HCT116 (cell line): Measurements from ENCODE around the gene IPCEF1. TPM values are rescaled to one million over a fixed set of nuclear protein-coding genes. Genes with fewer than 3 reads are reported as not detected.

Source experiments
- ATAC-seq: fragments of 200-7000 bp; cut with Tn5 transposase; 2 replicates; pipeline ENCODE4 v1.9.1; 2020; ENCODE audit warnings: mild to moderate bottlenecking, moderate library complexity
- BruUV-seq: library from RNA; stranded (reverse); fragments of 400-500 nt; replicated peaks from 2 replicates; lab custom pipeline; 2021; lab: Mats Ljungman, UMichigan
- CTCF ChIA-PET: fragments of 300-600 bp; sonication (Branson Sonifier 250); formaldehyde crosslinking; loops from one replicate; lab custom pipeline; 2021; ENCODE audit warnings: antibody characterized with exemption; lab: Charles Lee
- POLR2A ChIA-PET: fragments of 300-600, 350-600 bp; sonication (Branson Sonifier 250); formaldehyde crosslinking; loops from one replicate; lab custom pipeline; 2021; ENCODE audit warnings: antibody characterized with exemption; lab: Charles Lee
- RAD21 ChIA-PET, 2 experiments: fragments of 300-600 bp; sonication (Branson Sonifier 250); formaldehyde crosslinking; loops; one replicate each; lab custom pipeline; 2023; ENCODE audit warnings: low total read pairs in 2 of 2; ENCODE audit not compliant: uncharacterized antibody in 2 of 2, unreplicated experiment in 2 of 2, low non-redundant PET in 1 of 2; lab: Charles Lee
- DNase-seq: peaks from one replicate; pipeline ENCODE4 v3.0.0-alpha.2; 2010; ENCODE audit warnings: low read depth, low spot score
- H2AFZ ChIP-seq: fragments of 200-600 bp; shearing (Covaris generic), sonication (generic); 2 replicates; pipeline ENCODE4 v1.6.1; 2017; ENCODE audit warnings: low read depth, mixed run types, mixed read lengths, antibody characterized with exemption, low read length; ENCODE audit not compliant: poor library complexity, severe bottlenecking
- H3K27ac ChIP-seq: 2 replicates; pipeline ENCODE4 v1.5.1; 2012; ENCODE audit warnings: low read depth, low read length
- H3K27me3 ChIP-seq: fragments of 200-600 bp; sonication (generic); 2 replicates; pipeline ENCODE4 v1.6.1; 2016; ENCODE audit warnings: mixed run types, low read length, mixed read lengths; ENCODE audit not compliant: insufficient read depth
- H3K36me3 ChIP-seq, 2 experiments: fragments of 200-500 bp in 1 of 2; fragments of 200-600 bp in 1 of 2; sonication (Bioruptor generic) in 1 of 2; sonication (generic) in 1 of 2; 2 replicates each; pipeline versions ENCODE4 v1.5.1 to v1.6.1; 2014 to 2016; ENCODE audit warnings: low read length in 2 of 2, inconsistent platforms in 1 of 2, mixed read lengths in 1 of 2, mixed run types in 1 of 2; ENCODE audit not compliant: insufficient read depth in 2 of 2, control insufficient read depth in 1 of 2
- H3K4me1 ChIP-seq, 2 experiments: fragments of 200-600 bp in 1 of 2; sonication (generic) in 1 of 2; 2 replicates each; pipeline versions ENCODE4 v1.5.1 to v1.6.1; 2012 to 2017; ENCODE audit warnings: low read length in 2 of 2, inconsistent platforms in 1 of 2, mild to moderate bottlenecking in 1 of 2, mixed read lengths in 1 of 2, mixed run types in 1 of 2, moderate library complexity in 1 of 2; ENCODE audit not compliant: insufficient read depth in 2 of 2, control insufficient read depth in 1 of 2
- H3K4me2 ChIP-seq: fragments of 200-600 bp; sonication (generic); 2 replicates; pipeline ENCODE4 v1.6.1; 2017; ENCODE audit warnings: mixed run types, low read length, mixed read lengths
- H3K4me3 ChIP-seq, 2 experiments: fragments of 200-600 bp in 1 of 2; sonication (generic) in 1 of 2; replicated peaks in 1 of 2; 2 replicates each; pipeline ENCODE4 v1.5.1; 2011 to 2016; ENCODE audit warnings: low read length in 2 of 2, control low read depth in 1 of 2, low read depth in 1 of 2, mild to moderate bottlenecking in 1 of 2, mixed read lengths in 1 of 2, mixed run types in 1 of 2
- H3K79me2 ChIP-seq: fragments of 200-600 bp; sonication (generic); 2 replicates; pipeline ENCODE4 v1.6.1; 2017; ENCODE audit warnings: mild to moderate bottlenecking, mixed run types, low read length, moderate library complexity, mixed read lengths; ENCODE audit not compliant: insufficient read depth
- H3K9ac ChIP-seq: fragments of 200-600 bp; sonication (generic); 2 replicates; pipeline ENCODE4 v1.6.1; 2016; ENCODE audit warnings: low read length, mixed read lengths
- H3K9me2 ChIP-seq: fragments of 200-600 bp; sonication (generic), shearing (Covaris generic); 2 replicates; pipeline ENCODE4 v1.6.1; 2017; ENCODE audit warnings: mixed run types, mild to moderate bottlenecking, moderate library complexity; ENCODE audit not compliant: insufficient read depth
- H3K9me3 ChIP-seq, 2 experiments: fragments of 200-500 bp in 1 of 2; fragments of 200-600 bp in 1 of 2; sonication (Bioruptor generic) in 1 of 2; sonication (generic) in 1 of 2; 2 replicates each; pipeline ENCODE4 v1.6.1; 2014 to 2017; ENCODE audit warnings: low read length in 2 of 2, mixed read lengths in 2 of 2, inconsistent platforms in 1 of 2, low read depth in 1 of 2, mild to moderate bottlenecking in 1 of 2, mixed run types in 1 of 2, moderate library complexity in 1 of 2; ENCODE audit not compliant: control insufficient read depth in 1 of 2, insufficient read depth in 1 of 2
- H4K20me1 ChIP-seq: fragments of 200-600 bp; sonication (generic), shearing (Covaris generic); 2 replicates; pipeline ENCODE4 v1.6.1; 2017; ENCODE audit warnings: mixed run types, mild to moderate bottlenecking, moderate library complexity; ENCODE audit not compliant: insufficient read depth
- ATF3 ChIP-seq: IDR thresholded peaks from 2 replicates; pipeline ENCODE4 v1.6.1; 2012
- CBX3 ChIP-seq: IDR thresholded peaks from 2 replicates; pipeline ENCODE4 v1.6.1; 2012; ENCODE audit warnings: low read depth
- CEBPB ChIP-seq: IDR thresholded peaks from 2 replicates; pipeline ENCODE4 v1.6.1; 2012; ENCODE audit warnings: low read depth
- CTCF ChIP-seq, 3 experiments: fragments of 200-600 bp in 1 of 3; sonication (generic) in 1 of 3; IDR thresholded peaks in 2 of 3; conservative IDR thresholded peaks in 1 of 3; 2 replicates each; pipeline ENCODE4 v1.5.1; 2012 to 2017; ENCODE audit warnings: low read depth in 2 of 3, low read length in 2 of 3, antibody characterized with exemption in 1 of 3, borderline replicate concordance in 1 of 3, control low read depth in 1 of 3, mild to moderate bottlenecking in 1 of 3, mixed read lengths in 1 of 3, mixed run types in 1 of 3, moderate library complexity in 1 of 3; ENCODE audit not compliant: insufficient read depth in 1 of 3
- EGR1 ChIP-seq: IDR thresholded peaks from 2 replicates; pipeline ENCODE4 v1.6.1; 2012; ENCODE audit warnings: low read depth
- ELF1 ChIP-seq: IDR thresholded peaks from 2 replicates; pipeline ENCODE4 v1.6.1; 2012; ENCODE audit warnings: low read depth, borderline replicate concordance
- EZH2 ChIP-seq: fragments of 200-600 bp; sonication (generic); IDR thresholded peaks from 2 replicates; pipeline ENCODE4 v1.6.1; 2017; ENCODE audit warnings: antibody characterized with exemption, mixed run types
- EZH2phosphoT487 ChIP-seq: fragments of 200-600 bp; IDR thresholded peaks from 2 replicates; pipeline ENCODE4 v1.6.1; 2018; ENCODE audit warnings: antibody characterized with exemption, borderline replicate concordance
- JUND ChIP-seq: IDR thresholded peaks from 2 replicates; pipeline ENCODE4 v1.6.1; 2012
- MAX ChIP-seq: IDR thresholded peaks from 2 replicates; pipeline ENCODE4 v1.6.1; 2012
- POLR2A ChIP-seq: IDR thresholded peaks from 2 replicates; pipeline ENCODE4 v1.7.0; 2011; ENCODE audit warnings: borderline replicate concordance; ENCODE audit not compliant: insufficient read depth, insufficient read length; ENCODE audit errors: extremely low read depth
- RAD21 ChIP-seq: IDR thresholded peaks from 2 replicates; pipeline ENCODE4 v1.6.1; 2012; ENCODE audit warnings: low read depth, mild to moderate bottlenecking
- SIN3A ChIP-seq: IDR thresholded peaks from 2 replicates; pipeline ENCODE4 v1.6.1; 2012; ENCODE audit warnings: low read depth
- SRF ChIP-seq: IDR thresholded peaks from 2 replicates; pipeline ENCODE4 v1.6.1; 2012; ENCODE audit warnings: low read depth
- TCF7L2 ChIP-seq: IDR thresholded peaks from 2 replicates; pipeline ENCODE4 v1.7.0; 2011; ENCODE audit warnings: borderline replicate concordance, inconsistent platforms; ENCODE audit not compliant: insufficient read depth, insufficient read length; ENCODE audit errors: extremely low read depth
- YY1 ChIP-seq: IDR thresholded peaks from 2 replicates; pipeline ENCODE4 v1.6.1; 2011; ENCODE audit warnings: low read length, low read depth, moderate library complexity, mild to moderate bottlenecking; ENCODE audit not compliant: insufficient replicate concordance; ENCODE audit errors: extremely low read depth
- ZFX ChIP-seq: fragments of 450-650 bp; IDR thresholded peaks from 2 replicates; pipeline ENCODE4 v1.6.1; 2017
- ZNF274 ChIP-seq: fragments of 200-500 bp; sonication (Bioruptor generic); IDR thresholded peaks from 2 replicates; pipeline ENCODE4 v1.6.1; 2014; ENCODE audit warnings: mild to moderate bottlenecking, low read depth, low read length, inconsistent platforms
- intact Hi-C: fragments of 100-400 bp; cut with micrococcal nuclease; formaldehyde crosslinking; loops from 2 replicates; pipeline ENCODE4 v1.10.0; 2022
- total RNA-seq: library from RNA; stranded (reverse); gene quantifications from one replicate; pipeline ENCODE4 v1.2.1, GENCODE V29; 2021; ENCODE audit not compliant: unreplicated experiment

Gene IPCEF1
- total RNA-seq, 1 experiment from 2014 or later = 0.32 TPM

GRCh38 chr6:154367336-154367735 lies 10.7 kb upstream of the IPCEF1 start (continued):
- TF ChIP-seq TCF7L2 (no peak), RAD21 (no peak)
- TF ChIP-seq, all 23 proteins: peak for 0

- DNase-seq (no peak), ATAC-seq (no peak)
- no peak overlapping the region for H3K9ac ChIP-seq
- RAD21 ChIA-PET = no interaction called here
- H3K27me3 ChIP-seq = no peaks in the 10 kb centered on the region
- no peaks in the 10 kb centered on the region for H3K79me2 ChIP-seq
- BruUV-seq = no TSS peak
- TF ChIP-seq CEBPB = no peak
- no peak for TF ChIP-seq JUND
- TF ChIP-seq CBX3 = no peak
- TF ChIP-seq POLR2A = no peak
- no peak for TF ChIP-seq YY1
- TF ChIP-seq ZNF274 = no peak
- TF ChIP-seq SIN3A = no peak
- no peak for TF ChIP-seq ATF3
- no peak overlapping the region for H3K27ac ChIP-seq
- CTCF ChIA-PET = no interaction called here
- H3K4me2 ChIP-seq = no peak overlapping the region
- H3K4me1 ChIP-seq = peaks cover 0 to 12% of the 10 kb centered on the region in 2 experiments; a peak in 1 of 4 replicates
- POLR2A ChIA-PET = no interaction called here
- no peaks in the 10 kb centered on the region for H4K20me1 ChIP-seq
- H3K9me3 ChIP-seq = no peaks in the 10 kb centered on the region
- no peak overlapping the region for H2AFZ ChIP-seq
- no peaks in the 10 kb centered on the region for H3K9me2 ChIP-seq
- no peaks in the 10 kb centered on the region for H3K36me3 ChIP-seq
- intact Hi-C loops = no loop called here
- no peak overlapping the region for H3K4me3 ChIP-seq
Measured at GRCh38 chr6:154363821-154364220, 7.2 kb upstream of the IPCEF1 start.

- H3K9me2 ChIP-seq = no peaks in the 10 kb centered on the region
- no peaks in the 10 kb centered on the region for H3K9me3 ChIP-seq
- DNase-seq (no peak), ATAC-seq (no peak)
- ChIA-PET CTCF (no interaction called here), RAD21 (no interaction called here), POLR2A (no interaction called here)
- no peak overlapping the region for H3K9ac ChIP-seq
- H3K27me3 ChIP-seq = no peaks in the 10 kb centered on the region
- H3K79me2 ChIP-seq = no peaks in the 10 kb centered on the region
- intact Hi-C loops = no loop called here
- TF ChIP-seq ELF1 (no peak), MAX (no peak), EZH2 (no peak), EZH2phosphoT487 (no peak), SRF (no peak), ZFX (no peak), TCF7L2 (no peak), CTCF (IDR thresholded peaks at IDR 0.05 in 2 of 3, conservative IDR thresholded peaks at IDR 0.05 in 1 of 3; ENCODE audit: borderline replicate concordance in 1 of 3, insufficient read depth in 1 of 3, low read depth in 2 of 3, low read length in 2 of 3) (no peak), EGR1 (no peak)
- H3K4me1 ChIP-seq = peaks cover 0 to 7% of the 10 kb centered on the region in 2 experiments; a peak in 1 of 4 replicates
- no TSS peak for BruUV-seq
- H3K36me3 ChIP-seq = no peaks in the 10 kb centered on the region
- H3K4me3 ChIP-seq = no peak overlapping the region
- H2AFZ ChIP-seq = no peak overlapping the region
- no peak overlapping the region for H3K27ac ChIP-seq
- H3K4me2 ChIP-seq = no peak overlapping the region
- no peaks in the 10 kb centered on the region for H4K20me1 ChIP-seq
Measured at GRCh38 chr6:154361476-154361875, 4.9 kb upstream of the IPCEF1 start.
